Effector CD4-positive, alpha-beta T cell (primary cell): ENCODE measurements around the gene PSTPIP2.
"Not testable (repeated sequence)": the region's sequence is repeated elsewhere in the genome, so short reads cannot be mapped to it uniquely, and the experiment has no call there.

Source experiments
- DNase-seq: peaks from one replicate; pipeline ENCODE4 v3.0.0-alpha.2; 2020

PSTPIP2 gene

DNA sequence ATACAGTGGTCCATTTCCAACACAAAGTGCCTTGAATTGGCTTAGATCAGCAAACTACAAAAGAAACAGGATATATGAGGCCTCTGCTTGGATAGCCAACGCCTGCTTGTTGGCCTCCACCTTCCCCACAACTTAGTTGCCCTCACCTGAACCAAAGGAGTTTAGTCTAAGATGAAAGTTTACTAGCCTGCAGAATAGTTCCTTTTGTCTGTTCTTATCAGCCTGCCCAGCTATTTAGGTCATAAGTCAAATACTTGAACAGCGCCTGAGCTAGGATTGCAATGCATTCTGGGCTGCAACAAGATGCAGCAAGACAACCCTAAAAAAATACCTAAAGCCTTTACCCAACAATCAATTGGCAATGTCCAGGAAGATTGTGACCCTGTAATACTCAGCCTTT lies 91.8 kb downstream of the PSTPIP2 start:
- DNase-seq: no peak

DNA sequence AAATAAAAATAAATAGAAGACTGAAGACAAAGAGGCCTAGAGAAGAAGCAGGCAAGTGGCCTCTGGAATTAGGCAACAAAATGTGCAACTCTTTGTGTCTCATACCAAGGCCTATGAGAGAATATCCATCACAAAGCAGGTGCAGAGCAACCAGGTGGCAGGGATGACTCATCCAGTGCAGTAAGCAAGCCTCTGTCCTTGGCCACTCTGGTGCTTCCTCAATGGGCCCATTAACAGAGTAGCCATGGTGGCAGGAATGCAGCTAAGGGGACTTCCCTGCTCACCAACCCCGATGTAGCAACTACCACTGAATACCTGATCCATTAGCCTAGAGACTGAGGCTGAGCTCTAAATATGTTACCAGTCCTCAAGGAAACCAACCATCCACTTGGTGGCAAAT lies 94.0 kb downstream of the PSTPIP2 start:
- no peak for DNase-seq

DNA sequence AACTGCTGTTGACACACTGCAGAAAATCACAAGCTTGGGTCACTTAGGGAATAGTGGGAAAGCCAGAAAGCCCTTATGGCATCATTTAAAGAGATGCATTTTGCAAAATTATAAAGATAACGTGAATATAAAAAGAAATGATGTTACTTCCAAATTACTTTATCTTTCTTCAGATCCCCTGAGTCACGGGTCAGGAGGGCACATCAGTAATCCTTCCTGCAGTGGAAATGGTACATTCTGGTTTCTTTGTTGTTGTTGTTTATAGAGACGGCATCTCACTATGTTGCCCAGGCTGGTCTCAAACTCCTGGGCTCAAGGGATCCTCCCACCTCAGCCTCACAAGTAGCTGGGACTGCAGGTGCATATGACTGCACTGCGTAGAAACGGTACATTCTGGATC lies 95.1 kb downstream of the PSTPIP2 start:
- no peak for DNase-seq

DNA sequence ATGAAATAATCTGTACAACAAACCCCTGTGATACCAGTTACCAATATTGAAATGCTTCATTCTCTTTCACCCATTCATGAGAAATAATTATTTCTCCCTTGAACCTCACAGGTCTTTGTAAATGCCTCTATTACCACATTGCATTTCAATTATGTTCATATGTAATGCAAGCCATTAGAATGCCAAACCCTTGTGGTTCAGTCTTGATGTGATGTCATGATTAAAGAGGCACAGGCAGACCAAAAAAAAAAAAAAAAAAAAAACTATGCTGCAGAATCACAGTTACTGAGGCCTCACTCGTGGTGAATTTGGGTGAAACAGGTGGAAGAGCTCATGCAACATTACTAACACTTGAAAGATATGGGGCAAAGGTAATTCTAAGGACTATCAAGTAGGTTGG lies 95.5 kb downstream of the PSTPIP2 start:
- DNase-seq: no peak

DNA sequence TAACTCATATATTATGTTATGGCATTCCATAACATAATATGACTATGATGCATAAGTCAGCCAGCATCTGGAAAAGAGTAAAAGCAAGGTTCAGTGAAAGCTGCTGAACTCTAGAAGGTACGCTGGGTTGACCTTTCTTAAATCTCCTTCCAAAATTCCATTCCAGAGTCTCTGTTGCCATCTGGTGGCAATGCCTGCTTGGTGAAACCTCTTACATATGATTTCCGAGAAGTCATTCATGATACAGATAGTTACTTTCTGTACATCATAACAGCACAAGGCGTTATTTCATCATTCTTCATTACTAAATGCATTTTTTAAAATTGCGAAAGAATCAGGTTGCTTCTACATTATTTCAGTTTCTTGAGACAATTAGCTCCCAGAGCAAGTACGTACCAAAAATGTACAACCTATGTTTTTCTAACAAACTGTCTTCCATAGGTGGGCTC lies 97.9 kb downstream of the PSTPIP2 start:
- peak; percentile 54 for DNase-seq

DNA sequence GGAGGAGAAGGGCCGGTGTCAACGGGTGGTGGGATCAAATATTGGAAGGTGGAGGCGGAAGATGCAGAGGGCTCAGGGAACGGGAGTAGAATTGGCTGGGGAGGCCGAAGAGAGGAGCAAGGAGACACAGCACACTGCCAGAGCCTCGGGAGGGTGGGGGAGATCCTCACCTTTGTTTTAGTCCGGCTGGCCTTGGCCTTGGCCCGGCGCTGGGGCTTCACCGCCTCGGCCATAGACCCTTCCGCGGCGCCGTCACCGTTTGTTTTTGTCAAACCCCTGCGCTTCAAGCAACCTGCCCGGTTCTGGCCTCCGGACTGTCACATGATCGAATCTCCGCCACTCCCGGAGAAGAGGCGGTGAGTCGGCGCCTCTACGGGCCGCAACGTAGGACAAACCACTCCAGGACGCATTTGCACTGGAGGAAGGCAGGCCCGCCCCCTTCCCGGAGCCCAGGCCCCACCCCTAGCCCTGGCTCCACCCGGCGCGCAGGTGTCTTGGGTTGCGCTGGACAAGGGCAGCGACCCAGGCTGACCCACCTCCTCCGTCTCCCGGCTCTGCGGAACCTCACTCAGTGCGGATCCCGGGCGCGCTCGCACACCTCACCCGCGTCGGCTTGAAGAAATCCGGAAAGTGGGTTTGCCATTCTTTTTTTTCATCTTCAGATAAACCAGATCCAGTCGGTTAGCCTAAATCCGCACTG lies 104.9 kb downstream of the PSTPIP2 start, which contains the start of gene EPG5:
TSS of gene EPG5 (minus strand) at position 323 of the 700 bp plus-strand sequence. CDS start at position 233, 90 bp downstream.
- peak; percentile 91 for DNase-seq

DNA sequence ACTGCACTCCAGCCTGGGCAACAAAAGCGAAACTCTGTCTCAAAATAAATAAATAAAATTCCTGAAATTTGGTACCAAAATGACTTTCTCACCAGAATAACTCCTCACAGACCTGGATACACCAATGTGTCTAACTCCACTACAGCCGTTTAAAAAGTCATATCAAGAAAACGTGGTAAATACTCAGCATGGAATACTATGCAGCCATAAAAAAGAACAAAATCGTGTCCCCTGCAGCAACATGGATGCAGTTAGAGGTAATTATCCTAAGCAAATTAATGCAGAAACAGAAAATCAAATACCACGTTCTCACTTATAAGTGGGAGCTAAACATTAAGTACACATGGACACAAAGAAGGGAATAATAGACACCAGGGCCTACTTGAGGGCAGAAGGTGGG lies 107.1 kb downstream of the PSTPIP2 start:
- not testable (repeated sequence) for DNase-seq

DNA sequence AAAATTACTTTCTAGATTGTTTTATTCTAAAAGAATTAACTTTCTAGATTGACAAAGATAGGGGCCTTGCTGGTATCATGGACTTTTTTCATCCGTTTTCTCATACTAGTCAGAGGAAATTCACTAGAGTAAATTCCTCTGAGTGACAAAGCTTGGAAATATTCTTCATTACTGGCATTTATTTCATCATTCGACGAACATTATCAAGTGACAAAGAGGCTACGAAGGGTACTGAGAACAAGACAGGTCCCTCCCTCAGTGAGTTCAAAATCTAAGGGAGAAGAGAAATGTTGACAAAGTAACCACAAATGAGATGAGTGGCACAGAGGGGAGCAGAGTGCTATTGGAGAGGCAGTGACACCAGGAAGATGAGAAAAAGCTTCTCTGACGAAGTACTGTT lies 109.2 kb downstream of the PSTPIP2 start:
- no peak for DNase-seq

DNA sequence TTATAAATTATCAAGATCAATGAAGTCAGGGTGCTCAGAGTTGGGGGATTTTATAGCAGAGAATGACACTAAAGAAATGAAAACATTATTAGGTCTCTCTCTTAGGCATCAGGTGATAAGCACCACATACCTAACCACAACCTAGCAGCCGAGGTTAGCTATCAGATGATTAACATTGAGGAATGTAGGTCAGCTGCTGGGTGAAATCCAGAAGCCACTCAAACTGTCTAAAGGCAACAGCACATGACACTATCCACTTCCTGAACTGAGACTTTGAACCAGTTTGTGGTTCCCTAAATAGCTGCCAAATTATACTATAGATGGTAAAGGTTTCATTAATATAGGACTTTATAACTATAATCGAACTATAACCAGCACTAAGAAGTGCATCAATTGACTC lies 109.6 kb downstream of the PSTPIP2 start:
- peak; percentile 17 for DNase-seq

DNA sequence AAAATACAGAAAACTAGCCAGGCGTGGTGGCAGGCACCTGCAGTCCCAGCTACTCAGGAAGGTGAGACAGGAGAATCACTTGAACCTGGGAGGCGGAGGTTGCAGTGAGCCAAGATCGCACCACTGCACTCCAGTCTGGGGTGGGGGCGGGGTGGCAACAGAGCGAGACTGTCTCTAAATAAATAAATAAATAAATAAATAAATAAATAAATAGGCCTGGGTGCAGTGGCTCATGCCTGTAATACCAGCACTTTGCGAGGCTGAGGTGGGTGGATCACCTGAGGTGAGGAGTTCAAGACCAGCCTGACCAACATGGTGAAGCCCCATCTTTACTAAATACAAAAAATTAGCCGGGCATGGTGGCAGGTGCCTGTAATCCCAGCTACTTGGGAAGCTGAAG lies 112.6 kb downstream of the PSTPIP2 start:
- DNase-seq: not testable (repeated sequence)

DNA sequence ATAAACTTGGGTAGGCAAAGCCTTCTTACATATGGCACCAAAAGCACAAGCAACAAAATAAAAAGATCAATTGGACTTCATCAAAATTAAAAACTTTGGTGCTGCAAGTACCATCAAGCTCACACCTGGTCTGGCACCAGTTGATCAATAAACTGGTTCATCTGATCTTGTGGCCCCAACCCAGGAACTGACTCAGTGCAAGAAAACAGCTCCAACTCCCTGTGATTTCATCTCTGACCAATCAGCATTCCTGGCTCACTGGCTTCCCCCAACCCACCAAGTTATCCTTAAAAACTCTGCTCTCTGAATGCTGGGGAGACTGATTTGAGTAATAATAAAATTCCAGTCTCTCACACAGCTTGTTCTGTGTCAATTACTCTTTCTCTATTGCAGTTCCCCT lies 113.3 kb downstream of the PSTPIP2 start:
- DNase-seq: no peak

DNA sequence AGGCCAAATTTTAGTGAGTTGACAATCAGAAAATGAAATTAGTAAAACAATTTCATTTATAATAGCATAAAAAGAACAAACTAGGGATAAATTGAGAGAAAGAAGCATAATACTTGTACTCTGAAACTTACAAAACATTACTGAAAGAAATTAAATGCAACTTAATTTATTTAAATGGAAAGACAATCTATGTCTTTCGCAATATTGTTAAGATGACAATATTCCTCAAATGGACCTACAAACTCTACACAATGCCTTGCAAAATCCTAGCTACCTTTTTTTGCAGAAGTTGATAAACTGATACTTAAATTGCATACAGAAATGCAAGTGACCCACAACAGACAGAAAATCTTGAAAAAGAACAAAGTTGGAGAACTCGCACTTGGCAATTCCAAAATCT lies 114.0 kb downstream of the PSTPIP2 start:
- no peak for DNase-seq

DNA sequence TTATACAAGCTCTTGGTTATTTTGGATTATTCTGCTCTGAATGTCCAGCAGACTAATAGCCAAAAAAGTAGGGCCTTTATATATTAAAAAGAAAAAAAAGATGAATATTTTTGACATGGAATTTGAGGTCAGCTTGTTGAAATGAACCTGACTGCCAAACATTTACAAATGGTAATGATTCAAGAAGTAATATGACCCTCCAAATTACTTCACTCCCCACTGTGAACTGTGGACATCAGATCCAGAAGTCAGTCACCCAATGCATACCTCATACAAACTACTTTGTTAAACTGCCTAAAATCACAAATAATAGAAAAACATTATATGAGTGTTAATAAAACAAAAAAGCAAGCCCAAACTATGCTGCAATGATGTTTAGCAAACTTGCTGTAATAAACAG lies 115.0 kb downstream of the PSTPIP2 start:
- no peak for DNase-seq

DNA sequence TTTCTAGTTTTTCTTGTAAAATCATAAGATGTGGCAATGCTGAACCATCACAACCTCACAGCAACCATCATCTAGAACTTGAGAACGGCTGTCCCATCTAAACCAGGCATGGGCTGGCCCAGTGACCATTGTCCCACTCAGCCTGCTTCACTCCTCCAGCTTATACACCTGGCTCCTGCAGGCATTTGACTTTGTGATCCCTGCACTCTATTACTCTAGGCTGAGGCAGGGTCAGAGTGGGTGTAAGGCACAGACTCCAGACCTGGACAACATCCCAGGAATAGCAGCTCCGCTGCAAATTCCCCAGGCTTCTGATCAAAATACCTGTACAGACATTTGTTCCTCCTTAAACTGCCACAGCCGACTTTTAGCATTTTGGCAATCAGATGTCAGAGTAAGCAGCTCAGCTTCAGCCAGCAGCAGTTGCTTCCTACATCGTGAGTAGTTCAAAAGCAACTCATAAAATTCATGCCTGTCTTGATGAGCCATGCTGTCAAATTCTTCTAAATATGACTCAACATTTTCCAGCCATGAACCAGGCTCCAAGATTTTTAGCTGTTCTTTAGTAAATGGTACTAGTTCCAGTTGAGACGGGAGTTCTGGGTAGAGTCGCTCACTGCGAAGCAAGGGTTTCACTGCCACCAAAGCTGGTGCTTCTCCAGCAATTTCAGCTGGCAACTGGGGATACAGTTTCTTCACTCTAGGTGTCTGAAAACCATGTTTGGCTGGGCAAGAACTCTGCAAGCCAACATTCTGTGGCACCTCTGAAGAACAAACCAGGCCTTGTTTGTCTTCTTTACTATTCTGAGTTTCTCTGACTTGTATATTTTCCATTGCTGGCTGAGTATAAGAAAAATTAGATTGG lies 117.8 kb downstream of the PSTPIP2 start:
- DNase-seq: no peak

DNA sequence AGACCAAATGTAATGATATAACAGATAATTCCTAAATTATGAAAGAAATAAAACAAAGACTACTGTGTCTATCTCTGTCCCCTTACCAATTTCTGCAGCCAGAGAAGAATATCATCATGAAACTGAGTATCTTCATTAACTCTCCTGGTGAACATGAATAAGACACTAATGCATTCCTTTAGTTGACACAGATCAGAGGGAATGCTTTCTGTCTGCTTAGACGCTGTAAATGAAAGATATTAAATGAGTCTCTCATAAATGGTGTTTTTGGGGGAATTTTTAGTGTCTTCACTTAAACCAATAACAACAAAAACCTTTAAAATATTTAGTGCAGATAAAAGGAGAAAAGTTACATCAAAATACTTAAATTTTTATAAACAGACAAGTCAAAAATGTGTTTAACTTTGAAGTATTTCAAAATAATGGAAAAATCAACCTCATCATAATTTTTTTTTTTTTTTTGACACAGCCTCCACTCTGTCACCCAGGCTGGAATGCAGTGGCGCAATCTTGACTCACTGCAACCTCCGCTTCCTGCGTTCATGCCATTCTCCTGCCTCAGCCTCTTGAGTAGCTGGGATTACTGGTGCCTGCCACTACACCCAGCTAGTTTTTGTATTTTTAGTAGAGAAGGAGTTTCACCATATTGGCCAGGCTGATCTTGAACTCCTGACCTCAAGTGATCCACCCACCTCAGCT lies 120.9 kb downstream of the PSTPIP2 start:
- DNase-seq: no peak

DNA sequence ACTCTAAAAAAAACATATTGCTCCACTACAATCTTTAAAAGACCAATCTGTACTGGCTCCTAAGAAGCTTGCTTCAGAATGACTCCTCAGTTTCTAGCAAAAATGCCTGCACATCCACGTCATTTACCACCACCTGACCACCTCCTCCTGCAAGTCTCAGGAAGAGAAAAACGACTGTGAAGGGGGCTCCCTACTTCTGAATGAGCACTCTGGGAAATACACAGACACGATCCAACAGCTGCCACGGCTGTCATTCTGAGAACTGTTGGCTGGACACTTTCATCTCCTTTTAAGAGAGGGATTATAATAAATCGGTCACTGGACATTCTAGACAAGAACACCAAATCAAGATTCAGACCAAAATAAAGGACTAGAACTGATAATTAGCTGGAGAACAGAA lies 126.4 kb downstream of the PSTPIP2 start:
- DNase-seq: no peak

DNA sequence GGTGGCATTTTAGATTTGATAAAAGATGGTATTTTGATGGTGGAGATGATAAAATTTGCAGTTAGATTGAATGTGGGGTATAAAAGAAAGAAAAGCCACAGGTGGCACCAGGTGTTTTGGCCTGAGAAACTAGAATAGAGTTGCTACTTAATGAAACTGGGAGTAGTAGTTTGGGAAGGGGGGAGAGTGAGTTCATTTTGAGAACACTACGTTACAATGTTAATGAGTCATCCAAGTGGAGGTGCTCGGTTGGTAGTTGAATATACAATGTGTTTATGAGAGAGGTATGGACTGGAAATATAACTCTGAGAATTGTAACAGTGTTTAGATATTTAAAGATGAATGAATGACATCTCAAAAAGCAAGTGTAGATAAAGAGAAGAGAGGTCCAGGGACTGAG lies 131.3 kb downstream of the PSTPIP2 start:
- DNase-seq: no peak

DNA sequence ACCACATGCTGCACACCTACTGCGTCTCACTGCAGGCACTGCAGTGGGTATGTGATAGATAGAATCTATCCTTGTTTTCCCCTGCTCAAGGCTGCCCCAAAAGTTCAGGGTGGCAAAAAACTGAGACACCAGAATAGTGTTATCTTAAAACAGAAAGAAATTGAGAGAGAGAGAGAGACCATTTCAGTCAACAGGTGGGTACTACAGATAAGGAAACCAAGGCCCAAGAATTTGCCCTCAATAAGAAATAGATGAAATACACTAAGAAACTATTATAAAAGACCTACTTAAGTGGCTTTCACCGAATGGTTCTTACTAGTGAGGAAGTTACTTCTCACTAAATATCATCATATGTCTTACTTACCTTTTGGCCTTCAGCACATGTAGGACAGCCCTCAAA lies 132.8 kb downstream of the PSTPIP2 start:
- DNase-seq: no peak

DNA sequence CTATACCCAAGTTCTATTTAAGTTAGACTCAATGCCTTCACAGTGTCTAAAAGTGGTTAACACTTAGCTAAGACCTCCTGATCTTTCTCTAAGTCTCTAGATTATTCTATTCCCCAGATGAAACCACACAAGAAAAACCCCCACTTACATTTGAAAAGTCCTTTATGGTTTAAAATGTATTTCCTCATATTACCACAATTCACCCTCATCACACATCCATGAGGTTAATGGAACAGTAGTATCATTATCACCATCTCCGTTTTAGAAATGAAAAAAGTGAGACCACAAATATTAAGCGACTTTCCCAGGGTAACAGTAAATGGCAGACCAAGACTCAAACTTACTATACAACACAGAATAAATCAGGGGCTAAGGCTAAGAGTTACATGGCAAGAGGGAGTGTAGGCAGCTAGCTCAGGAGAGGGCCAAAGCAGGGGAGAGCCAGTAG lies 133.5 kb downstream of the PSTPIP2 start:
- DNase-seq: no peak

DNA sequence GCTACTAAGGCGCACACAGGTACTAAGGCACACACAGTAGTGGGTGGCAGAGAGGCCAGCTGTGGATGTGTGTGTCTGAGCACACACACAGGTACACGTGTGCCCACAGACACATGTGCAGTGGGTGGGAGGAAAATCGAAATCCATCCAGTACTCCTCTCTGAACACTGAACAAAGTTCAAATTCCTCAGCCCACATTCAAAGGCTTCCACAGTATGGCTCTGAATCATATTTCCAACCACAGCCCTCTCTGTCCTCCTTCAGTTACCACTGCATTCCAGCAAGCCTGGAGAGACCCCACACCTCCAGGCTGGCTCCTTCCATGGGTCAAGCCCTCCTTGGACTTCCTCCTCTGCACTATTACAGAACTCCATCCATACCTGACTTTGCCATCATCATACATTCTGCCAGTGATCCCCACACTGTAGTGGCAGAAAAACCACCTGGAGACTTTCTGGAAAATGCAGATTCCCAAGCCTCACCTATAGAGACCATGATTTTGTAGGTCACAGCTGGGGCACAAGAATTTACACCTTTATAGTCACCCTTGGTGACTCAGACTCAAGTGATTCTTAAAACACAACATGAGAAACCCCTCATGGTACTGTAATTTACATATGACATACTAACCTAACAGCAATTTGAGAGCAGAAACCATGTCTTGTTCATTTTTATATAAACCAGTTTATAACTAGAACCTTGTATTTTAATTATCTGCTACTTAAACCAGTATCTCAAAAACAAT lies 136.3 kb downstream of the PSTPIP2 start:
- no peak for DNase-seq
